ENCODE measurements around the gene ASB18.

Gene ASB18

GRCh38 chr2:236241181-236242056 is 22.8 kb downstream of the ASB18 start:
- DNase-seq, result no peak

GRCh38 chr2:236240228-236240990 is 23.8 kb downstream of the ASB18 start:
- DNase-seq, result no peak

GRCh38 chr2:236239276-236240065 is 24.7 kb downstream of the ASB18 start:
- DNase-seq, result no peak

- no peak for DNase-seq
These were observed 25.5 kb downstream of the ASB18 start for GRCh38 chr2:236238751-236239150.

- no peak for DNase-seq
These were observed 26.6 kb downstream of the ASB18 start for GRCh38 chr2:236237468-236238190.

- no peak for DNase-seq
These were observed 27.4 kb downstream of the ASB18 start for GRCh38 chr2:236236559-236237452.

- no peak for DNase-seq
These were observed 35.0 kb downstream of the ASB18 start for GRCh38 chr2:236229186-236229585.

- DNase-seq, result no peak
These were observed 40.5 kb downstream of the ASB18 start for GRCh38 chr2:236223675-236224074.

- no peak for DNase-seq
These were observed 42.4 kb downstream of the ASB18 start for GRCh38 chr2:236221798-236222197.

GRCh38 chr2:236219411-236219810 is 44.8 kb downstream of the ASB18 start:
- DNase-seq, result no peak

- no peak for DNase-seq
These were observed 46.3 kb downstream of the ASB18 start for GRCh38 chr2:236217926-236218325.

GRCh38 chr2:236216711-236217110 is 47.5 kb downstream of the ASB18 start:
- no peak for DNase-seq

- DNase-seq, result no peak
These were observed 48.4 kb downstream of the ASB18 start for GRCh38 chr2:236215761-236216333.

GRCh38 chr2:236215196-236215595 is 49.0 kb downstream of the ASB18 start:
- no peak for DNase-seq

GRCh38 chr2:236214376-236214995 is 49.7 kb downstream of the ASB18 start:
- DNase-seq, result no peak

GRCh38 chr2:236211296-236211695 is 52.9 kb downstream of the ASB18 start:
- DNase-seq, result no peak

- DNase-seq, result no peak
These were observed 53.7 kb downstream of the ASB18 start for GRCh38 chr2:236210536-236210935.

GRCh38 chr2:236209996-236210395 is 54.2 kb downstream of the ASB18 start:
- DNase-seq, result no peak

GRCh38 chr2:236209535-236209934 is 54.7 kb downstream of the ASB18 start:
- no peak for DNase-seq

Measured in T-helper 2 cell (primary cell).